IPS-11a (cell line): ENCODE measurements around the gene IQCE.
A peak's percentile ranks its signal among the peaks of the same experiment; 100 is the strongest.

Experiments
- H3K4me3 ChIP-seq: one replicate; pipeline ENCODE4 v1.5.1; 2013; ENCODE audit warnings: low read depth, low read length, control low read depth

The IQCE gene

GRCh38 chr7:2631946-2632732 is 73.4 kb downstream of the IQCE start, which contains the start of gene TTYH3:
Gene TTYH3, plus strand, starts transcription at chr7:2631986. Its CDS starts 170 bp downstream, at chr7:2632156.
- peak within 1 kb of the TSS; percentile 73 for H3K4me3 ChIP-seq

GRCh38 chr7:2632733-2633537 is 74.2 kb downstream of the IQCE start:
- H3K4me3 ChIP-seq, result peak overlapping the region; percentile 73

- H3K4me3 ChIP-seq, result peak overlapping the region; percentile 73
Observed at GRCh38 chr7:2633538-2634266, 74.9 kb downstream of the IQCE start.

GRCh38 chr7:2634267-2635145 is 75.7 kb downstream of the IQCE start:
- H3K4me3 ChIP-seq, result no peak overlapping the region

- H3K4me3 ChIP-seq, result no peak overlapping the region
Observed at GRCh38 chr7:2635148-2635668, 76.4 kb downstream of the IQCE start.

GRCh38 chr7:2635810-2636701 is 77.3 kb downstream of the IQCE start:
- no peak overlapping the region for H3K4me3 ChIP-seq

- H3K4me3 ChIP-seq, result no peak overlapping the region
Observed at GRCh38 chr7:2637066-2637471, 78.3 kb downstream of the IQCE start.

GRCh38 chr7:2637505-2638223 is 78.9 kb downstream of the IQCE start:
- H3K4me3 ChIP-seq, result no peak overlapping the region

GRCh38 chr7:2638224-2638991 is 79.6 kb downstream of the IQCE start:
- no peak overlapping the region for H3K4me3 ChIP-seq

- H3K4me3 ChIP-seq, result no peak overlapping the region
Observed at GRCh38 chr7:2639181-2639681, 80.5 kb downstream of the IQCE start.

GRCh38 chr7:2639695-2640481 is 81.1 kb downstream of the IQCE start:
- H3K4me3 ChIP-seq, result no peak overlapping the region

- H3K4me3 ChIP-seq, result no peak overlapping the region
Observed at GRCh38 chr7:2640482-2640830, 81.7 kb downstream of the IQCE start.

GRCh38 chr7:2640846-2641316 is 82.1 kb downstream of the IQCE start:
- H3K4me3 ChIP-seq, result no peak overlapping the region

GRCh38 chr7:2641406-2642393 is 82.9 kb downstream of the IQCE start:
- H3K4me3 ChIP-seq, result no peak overlapping the region

GRCh38 chr7:2643386-2644219 is 84.8 kb downstream of the IQCE start:
- H3K4me3 ChIP-seq, result no peak overlapping the region
